Colonic mucosa (tissue), 4 donors: ENCODE data around the gene NECTIN3. TPM values are rescaled to one million over a fixed set of nuclear protein-coding genes. Genes with fewer than 3 reads are reported as not detected.

ENCODE experiments used
- DNase-seq: peaks from one replicate; pipeline ENCODE4 v3.0.0-alpha.2; 2020
- H3K27ac ChIP-seq: fragments of 200-600 bp; one replicate; pipeline ENCODE4 v1.8.0; 2021
- H3K27me3 ChIP-seq: fragments of 200-600 bp; one replicate; pipeline ENCODE4 v1.8.0; 2021
- H3K36me3 ChIP-seq: fragments of 200-600 bp; one replicate; pipeline ENCODE4 v1.8.0; 2021
- H3K4me1 ChIP-seq: fragments of 200-600 bp; one replicate; pipeline ENCODE4 v1.8.0; 2021; ENCODE audit warnings: mild to moderate bottlenecking
- H3K4me3 ChIP-seq: fragments of 200-600 bp; one replicate; pipeline ENCODE4 v1.8.0; 2021
- H3K9ac ChIP-seq, 2 donors: one replicate each; pipeline ENCODE4 v1.7.0; 2013; ENCODE audit warnings: control low read depth in 2 of 2, low read depth in 2 of 2, low read length in 2 of 2
- H3K9me3 ChIP-seq: fragments of 200-600 bp; one replicate; pipeline ENCODE4 v1.8.0; 2021
- CTCF ChIP-seq: fragments of 200-600 bp; IDR thresholded peaks from one replicate; pipeline ENCODE4 v1.8.0; 2022; ENCODE audit warnings: antibody characterized with exemption, mild to moderate bottlenecking
- intact Hi-C: fragments of 100-400 bp; cut with DNase I; formaldehyde crosslinking; loops from one replicate; pipeline ENCODE4 v1.14.1; 2022
- total RNA-seq, 2 donors: library from RNA; stranded (reverse); fragmentation: NEBNext Ultra II Directional in 1 of 2; extraction: Animal tissue kit (Norgen Biotek cat#: 25700) in 1 of 2; gene quantifications; one replicate each; pipeline ENCODE4 v1.2.1, GENCODE V29; 2021
- donor health status: healthy.
- donor health status: DM: no; HTN: no; CAD: no.
- donor health status: DM: no; HTN: no; CAD: no.

Gene NECTIN3
- total RNA-seq, 2 donors from 2014 or later, result 46.8 to 47.4 TPM

GRCh38 chr3:111072031-111072921 is 660 bp downstream of the NECTIN3 start:
- Histone ChIP-seq H3K4me1 (no peaks in the 10 kb centered on the region), H3K4me3 (peak overlapping the region; percentile 90), H3K9me3 (no peaks in the 10 kb centered on the region), H3K27ac (peak overlapping the region; percentile 95), H3K27me3 (no peaks in the 10 kb centered on the region), H3K36me3 (no peaks in the 10 kb centered on the region), H3K9ac (peak overlapping the region; percentile 75 to 96)
- DNase-seq, result peak; percentile 48
- intact Hi-C loops, result no loop called here
- TF ChIP-seq CTCF, result no peak

GRCh38 chr3:111073218-111073617 is 1.6 kb downstream of the NECTIN3 start:
- Histone ChIP-seq H3K9ac (peak overlapping the region in 1 of 2 donors; percentile 96), H3K4me3 (peak overlapping the region; percentile 90), H3K9me3 (no peaks in the 10 kb centered on the region), H3K36me3 (no peaks in the 10 kb centered on the region), H3K27me3 (no peaks in the 10 kb centered on the region), H3K27ac (no peak overlapping the region), H3K4me1 (no peaks in the 10 kb centered on the region)
- TF ChIP-seq CTCF, result no peak
- DNase-seq, result no peak
- intact Hi-C loops, result no loop called here

GRCh38 chr3:111076732-111077131 is 5.1 kb downstream of the NECTIN3 start:
- no peak for TF ChIP-seq CTCF
- no peak overlapping the region for H3K27ac ChIP-seq
- no peaks in the 10 kb centered on the region for H3K4me1 ChIP-seq
- no peaks in the 10 kb centered on the region for H3K36me3 ChIP-seq
- no peak overlapping the region for H3K4me3 ChIP-seq
- intact Hi-C loops, result no loop called here
- no peak overlapping the region for H3K9ac ChIP-seq
- H3K9me3 ChIP-seq, result no peaks in the 10 kb centered on the region
- no peaks in the 10 kb centered on the region for H3K27me3 ChIP-seq
- no peak for DNase-seq

GRCh38 chr3:111077369-111077768 is 5.8 kb downstream of the NECTIN3 start:
- Histone ChIP-seq H3K9me3 (no peaks in the 10 kb centered on the region), H3K27me3 (no peaks in the 10 kb centered on the region), H3K4me3 (no peak overlapping the region), H3K4me1 (no peaks in the 10 kb centered on the region), H3K27ac (no peak overlapping the region), H3K9ac (no peak overlapping the region), H3K36me3 (no peaks in the 10 kb centered on the region)
- TF ChIP-seq CTCF, result no peak
- DNase-seq, result no peak
- intact Hi-C loops, result no loop called here

- Histone ChIP-seq H3K9ac (no peak overlapping the region), H3K4me1 (no peaks in the 10 kb centered on the region), H3K4me3 (no peak overlapping the region), H3K9me3 (no peaks in the 10 kb centered on the region), H3K27ac (no peak overlapping the region), H3K27me3 (no peaks in the 10 kb centered on the region), H3K36me3 (no peaks in the 10 kb centered on the region)
- TF ChIP-seq CTCF, result peak; percentile 39
- DNase-seq, result no peak
- intact Hi-C loops, result loop anchor here (5.0 to 10.0 kb wide), 2 partner anchors 766 to 1348 kb away; no protein-coding TSS in a partner anchor
Observed at GRCh38 chr3:111080413-111080812, 8.8 kb downstream of the NECTIN3 start.
